Liver (tissue), 9 donors: ENCODE data around the gene NAXD. TPM values are rescaled to one million over a fixed set of nuclear protein-coding genes. Genes with fewer than 3 reads are reported as not detected.

Experiments
- DNase-seq: peaks from one replicate; pipeline ENCODE4 v3.0.0-alpha.2; 2017; ENCODE audit warnings: low spot score
- H3K27ac ChIP-seq, 2 donors: one replicate each; pipeline ENCODE4 v1.7.0; 2013; ENCODE audit warnings: inconsistent platforms in 2 of 2, low read length in 2 of 2, control low read depth in 1 of 2, low read depth in 1 of 2, mild to moderate bottlenecking in 1 of 2
- H3K27me3 ChIP-seq, 4 donors: one replicate each; pipeline versions ENCODE4 v1.6.1 to v1.7.0; 2013; ENCODE audit warnings: low read length in 3 of 4, inconsistent platforms in 1 of 4, mild to moderate bottlenecking in 1 of 4, moderate library complexity in 1 of 4; ENCODE audit not compliant: control insufficient read depth in 4 of 4, insufficient read depth in 4 of 4
- H3K36me3 ChIP-seq, 4 donors: one replicate each; pipeline versions ENCODE4 v1.6.1 to v1.7.0; 2013; ENCODE audit warnings: low read length in 3 of 4, mild to moderate bottlenecking in 3 of 4, low read depth in 1 of 4, moderate library complexity in 1 of 4; ENCODE audit not compliant: control insufficient read depth in 4 of 4, insufficient read depth in 3 of 4
- H3K4me1 ChIP-seq, 4 donors: one replicate each; pipeline versions ENCODE4 v1.6.1 to v1.7.0; 2013; ENCODE audit warnings: low read length in 3 of 4, mild to moderate bottlenecking in 3 of 4, moderate library complexity in 1 of 4; ENCODE audit not compliant: control insufficient read depth in 4 of 4, insufficient read depth in 4 of 4
- H3K4me3 ChIP-seq, 3 donors: one replicate each; pipeline versions ENCODE4 v1.6.1 to v1.7.0; 2013; ENCODE audit warnings: low read length in 3 of 3, control low read depth in 1 of 3, low read depth in 1 of 3, mild to moderate bottlenecking in 1 of 3
- H3K9ac ChIP-seq, 2 donors: one replicate each; pipeline ENCODE4 v1.7.0; 2013; ENCODE audit warnings: low read length in 2 of 2, mild to moderate bottlenecking in 2 of 2, moderate library complexity in 2 of 2, control low read depth in 1 of 2, low read depth in 1 of 2
- H3K9me3 ChIP-seq, 4 donors: one replicate each; pipeline versions ENCODE4 v1.6.1 to v1.7.0; 2013; ENCODE audit warnings: low read length in 3 of 4; ENCODE audit not compliant: control insufficient read depth in 4 of 4
- FOXA1 ChIP-seq: IDR thresholded peaks from 2 replicates; pipeline ENCODE4 v1.6.1; 2016; ENCODE audit warnings: antibody characterized with exemption
- FOXA2 ChIP-seq: IDR thresholded peaks from 2 replicates; pipeline ENCODE4 v1.6.1; 2016; ENCODE audit warnings: antibody characterized with exemption
- GABPA ChIP-seq, 2 donors: IDR thresholded peaks in 1 of 2; conservative IDR thresholded peaks in 1 of 2; 2 replicates each; pipeline ENCODE4 v1.6.1; 2016; ENCODE audit warnings: antibody characterized with exemption in 2 of 2, mild to moderate bottlenecking in 1 of 2, moderate library complexity in 1 of 2
- HNF4G ChIP-seq: IDR thresholded peaks from 2 replicates; pipeline ENCODE4 v1.6.1; 2016; ENCODE audit warnings: antibody characterized with exemption
- JUND ChIP-seq, 2 donors: IDR thresholded peaks; 2 replicates each; pipeline ENCODE4 v1.6.1; 2016; ENCODE audit warnings: antibody characterized with exemption in 2 of 2
- NR2F2 ChIP-seq: IDR thresholded peaks from 2 replicates; pipeline ENCODE4 v1.6.1; 2016; ENCODE audit warnings: antibody characterized with exemption
- TAF1 ChIP-seq: conservative IDR thresholded peaks from 2 replicates; pipeline ENCODE4 v1.6.1; 2016; ENCODE audit warnings: antibody characterized with exemption, mild to moderate bottlenecking
- YY1 ChIP-seq: IDR thresholded peaks from 2 replicates; pipeline ENCODE4 v1.6.1; 2016; ENCODE audit warnings: antibody characterized with exemption, mild to moderate bottlenecking
- WGBS: extraction: QIAGEN DNeasy Blood & Tissue Kit; methylation state at CpG from one replicate; pipeline ENCODE4 v1.1.7; 2013; 5-methylcytosine and 5-hydroxymethylcytosine counted together
- polyA plus RNA-seq, 2 donors: library from polyadenylated mRNA; stranded (reverse) in 1 of 2; unstranded in 1 of 2; fragments of 200-250 nt in 1 of 2; fragments of >200 nt in 1 of 2; fragmentation: Nextera tagmentation in 1 of 2; extraction: Ambion mirVana in 1 of 2; gene quantifications; one replicate each; pipeline versions ENCODE4 v1.2.1 to v1.2.3, GENCODE V29; 2013 to 2015
- total RNA-seq, 2 donors: library from RNA; depleted of rRNA; stranded (reverse); fragments of >200 nt; gene quantifications; one replicate each; pipeline ENCODE4 v1.2.3, GENCODE V29; 2014
- TF ChIP-seq, protein P1 (sequence below): IDR thresholded peaks from 2 replicates; pipeline ENCODE4 v1.6.1; 2016; ENCODE audit warnings: antibody characterized with exemption
- TF ChIP-seq, protein P2 (sequence below): fragments of 150-350 bp; IDR thresholded peaks from 2 replicates; pipeline ENCODE4 v1.5.1; 2017; ENCODE audit warnings: improper control_type of control experiment, low read depth, low read length; ENCODE audit not compliant: missing input control
- TF ChIP-seq, protein P3 (sequence below): IDR thresholded peaks from 2 replicates; pipeline ENCODE4 v1.6.1; 2016; ENCODE audit warnings: antibody characterized with exemption
- TF ChIP-seq, protein P4 (sequence below): IDR thresholded peaks from 2 replicates; pipeline ENCODE4 v1.6.1; 2016; ENCODE audit warnings: antibody characterized with exemption, mild to moderate bottlenecking
- TF ChIP-seq, protein P5 (sequence below): IDR thresholded peaks from 2 replicates; pipeline ENCODE4 v1.6.1; 2016; ENCODE audit warnings: antibody characterized with exemption
- donor health status: healthy.
- donor health status: healthy.
- donor health status: healthy.
- donor health status: healthy.
- donor health status: healthy.

Gene NAXD
- total and polyA plus RNA-seq, 4 donors: 19.0 to 40.5 (median 27.6) TPM

DNA sequence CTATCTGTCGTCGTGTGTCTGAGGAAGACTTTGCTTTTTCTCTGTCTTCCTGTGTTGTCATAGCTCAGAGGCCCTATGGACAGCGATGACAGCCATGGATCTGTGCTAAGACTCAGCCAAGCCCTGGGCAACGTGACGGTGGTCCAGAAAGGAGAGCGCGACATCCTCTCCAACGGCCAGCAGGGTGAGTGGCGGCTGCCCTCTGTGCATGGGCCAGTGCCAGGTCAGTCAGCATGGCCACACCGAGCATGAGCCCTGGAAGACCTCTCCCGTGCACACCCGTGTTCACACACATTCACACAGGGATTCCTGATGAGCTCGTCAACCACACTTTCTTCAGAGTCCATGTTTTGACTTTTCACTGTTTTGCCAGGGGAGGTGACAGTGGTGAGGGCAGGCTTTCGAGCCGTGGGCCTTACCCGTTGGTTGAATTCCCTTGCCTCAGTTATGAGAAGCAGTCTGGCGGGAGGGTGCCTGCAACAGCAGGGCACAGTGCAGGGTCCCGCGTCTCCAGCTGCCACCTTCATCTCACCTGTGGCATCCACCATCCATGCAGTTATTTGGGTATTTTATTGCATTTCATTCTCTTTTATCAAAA is 20.2 kb downstream of the NAXD start:
- WGBS: 80% methylated on average over 19 of the region's 19 CpGs
- H3K27me3 ChIP-seq: no peaks in the 10 kb centered on the region
- no peak for DNase-seq
- H3K4me1 ChIP-seq: peaks cover 4 to 29% (median 14%) of the 10 kb centered on the region in 4 donors
- H3K9me3 ChIP-seq: no peaks in the 10 kb centered on the region
- no peak overlapping the region for H3K4me3 ChIP-seq
- no peak overlapping the region for H3K27ac ChIP-seq
- TF ChIP-seq, protein P1, sequence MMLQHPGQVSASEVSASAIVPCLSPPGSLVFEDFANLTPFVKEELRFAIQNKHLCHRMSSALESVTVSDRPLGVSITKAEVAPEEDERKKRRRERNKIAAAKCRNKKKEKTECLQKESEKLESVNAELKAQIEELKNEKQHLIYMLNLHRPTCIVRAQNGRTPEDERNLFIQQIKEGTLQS: no peak
- TF ChIP-seq FOXA2: no peak
- no peak for TF ChIP-seq JUND (IDR thresholded peaks at IDR 0.05)
- TF ChIP-seq, protein P2, sequence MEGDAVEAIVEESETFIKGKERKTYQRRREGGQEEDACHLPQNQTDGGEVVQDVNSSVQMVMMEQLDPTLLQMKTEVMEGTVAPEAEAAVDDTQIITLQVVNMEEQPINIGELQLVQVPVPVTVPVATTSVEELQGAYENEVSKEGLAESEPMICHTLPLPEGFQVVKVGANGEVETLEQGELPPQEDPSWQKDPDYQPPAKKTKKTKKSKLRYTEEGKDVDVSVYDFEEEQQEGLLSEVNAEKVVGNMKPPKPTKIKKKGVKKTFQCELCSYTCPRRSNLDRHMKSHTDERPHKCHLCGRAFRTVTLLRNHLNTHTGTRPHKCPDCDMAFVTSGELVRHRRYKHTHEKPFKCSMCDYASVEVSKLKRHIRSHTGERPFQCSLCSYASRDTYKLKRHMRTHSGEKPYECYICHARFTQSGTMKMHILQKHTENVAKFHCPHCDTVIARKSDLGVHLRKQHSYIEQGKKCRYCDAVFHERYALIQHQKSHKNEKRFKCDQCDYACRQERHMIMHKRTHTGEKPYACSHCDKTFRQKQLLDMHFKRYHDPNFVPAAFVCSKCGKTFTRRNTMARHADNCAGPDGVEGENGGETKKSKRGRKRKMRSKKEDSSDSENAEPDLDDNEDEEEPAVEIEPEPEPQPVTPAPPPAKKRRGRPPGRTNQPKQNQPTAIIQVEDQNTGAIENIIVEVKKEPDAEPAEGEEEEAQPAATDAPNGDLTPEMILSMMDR: no peak
- TF ChIP-seq, protein P3, sequence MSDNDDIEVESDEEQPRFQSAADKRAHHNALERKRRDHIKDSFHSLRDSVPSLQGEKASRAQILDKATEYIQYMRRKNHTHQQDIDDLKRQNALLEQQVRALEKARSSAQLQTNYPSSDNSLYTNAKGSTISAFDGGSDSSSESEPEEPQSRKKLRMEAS: no peak
- no peak for TF ChIP-seq HNF4G
- TF ChIP-seq, protein P4, sequence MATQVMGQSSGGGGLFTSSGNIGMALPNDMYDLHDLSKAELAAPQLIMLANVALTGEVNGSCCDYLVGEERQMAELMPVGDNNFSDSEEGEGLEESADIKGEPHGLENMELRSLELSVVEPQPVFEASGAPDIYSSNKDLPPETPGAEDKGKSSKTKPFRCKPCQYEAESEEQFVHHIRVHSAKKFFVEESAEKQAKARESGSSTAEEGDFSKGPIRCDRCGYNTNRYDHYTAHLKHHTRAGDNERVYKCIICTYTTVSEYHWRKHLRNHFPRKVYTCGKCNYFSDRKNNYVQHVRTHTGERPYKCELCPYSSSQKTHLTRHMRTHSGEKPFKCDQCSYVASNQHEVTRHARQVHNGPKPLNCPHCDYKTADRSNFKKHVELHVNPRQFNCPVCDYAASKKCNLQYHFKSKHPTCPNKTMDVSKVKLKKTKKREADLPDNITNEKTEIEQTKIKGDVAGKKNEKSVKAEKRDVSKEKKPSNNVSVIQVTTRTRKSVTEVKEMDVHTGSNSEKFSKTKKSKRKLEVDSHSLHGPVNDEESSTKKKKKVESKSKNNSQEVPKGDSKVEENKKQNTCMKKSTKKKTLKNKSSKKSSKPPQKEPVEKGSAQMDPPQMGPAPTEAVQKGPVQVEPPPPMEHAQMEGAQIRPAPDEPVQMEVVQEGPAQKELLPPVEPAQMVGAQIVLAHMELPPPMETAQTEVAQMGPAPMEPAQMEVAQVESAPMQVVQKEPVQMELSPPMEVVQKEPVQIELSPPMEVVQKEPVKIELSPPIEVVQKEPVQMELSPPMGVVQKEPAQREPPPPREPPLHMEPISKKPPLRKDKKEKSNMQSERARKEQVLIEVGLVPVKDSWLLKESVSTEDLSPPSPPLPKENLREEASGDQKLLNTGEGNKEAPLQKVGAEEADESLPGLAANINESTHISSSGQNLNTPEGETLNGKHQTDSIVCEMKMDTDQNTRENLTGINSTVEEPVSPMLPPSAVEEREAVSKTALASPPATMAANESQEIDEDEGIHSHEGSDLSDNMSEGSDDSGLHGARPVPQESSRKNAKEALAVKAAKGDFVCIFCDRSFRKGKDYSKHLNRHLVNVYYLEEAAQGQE: no peak
- no peak for TF ChIP-seq FOXA1
- TF ChIP-seq GABPA (IDR thresholded peaks at IDR 0.05 in 1 of 2, conservative IDR thresholded peaks at IDR 0.05 in 1 of 2): no peak
- no peak for TF ChIP-seq YY1
- peaks cover 17 to 61% (median 44%) of the 10 kb centered on the region in 4 donors for H3K36me3 ChIP-seq
- no peak overlapping the region for H3K9ac ChIP-seq

DNA sequence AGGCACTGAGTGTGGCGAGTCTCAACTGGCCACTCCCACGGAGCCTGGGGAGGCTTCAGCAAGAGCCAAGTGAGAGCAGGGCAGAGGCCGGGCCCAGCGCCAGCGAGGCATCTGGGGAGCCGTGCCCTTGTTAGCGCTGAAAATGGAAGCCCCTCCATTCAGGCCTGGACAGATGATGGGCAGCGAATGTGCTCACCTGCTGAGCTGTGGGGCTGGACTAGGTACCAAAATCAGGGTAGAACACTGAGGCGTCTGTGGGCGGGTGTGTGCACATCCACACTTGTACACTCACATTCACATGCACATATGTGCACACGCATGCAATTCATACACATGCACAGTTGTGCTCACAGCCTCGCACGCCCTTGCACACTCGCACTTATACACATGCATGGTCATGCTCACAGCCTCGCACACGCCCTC is 20.7 kb downstream of the NAXD start:
- Histone ChIP-seq H3K4me3 (no peak overlapping the region), H3K4me1 (peaks cover 7 to 35% (median 19%) of the 10 kb centered on the region in 4 donors), H3K9ac (no peak overlapping the region), H3K9me3 (no peaks in the 10 kb centered on the region), H3K27ac (no peak overlapping the region), H3K27me3 (no peaks in the 10 kb centered on the region), H3K36me3 (peaks cover 18 to 59% (median 43%) of the 10 kb centered on the region in 4 donors)
- no peak for DNase-seq
- TF ChIP-seq NR2F2 (no peak), YY1 (no peak), TAF1 (no peak), FOXA2 (no peak)
- TF ChIP-seq, protein P5, sequence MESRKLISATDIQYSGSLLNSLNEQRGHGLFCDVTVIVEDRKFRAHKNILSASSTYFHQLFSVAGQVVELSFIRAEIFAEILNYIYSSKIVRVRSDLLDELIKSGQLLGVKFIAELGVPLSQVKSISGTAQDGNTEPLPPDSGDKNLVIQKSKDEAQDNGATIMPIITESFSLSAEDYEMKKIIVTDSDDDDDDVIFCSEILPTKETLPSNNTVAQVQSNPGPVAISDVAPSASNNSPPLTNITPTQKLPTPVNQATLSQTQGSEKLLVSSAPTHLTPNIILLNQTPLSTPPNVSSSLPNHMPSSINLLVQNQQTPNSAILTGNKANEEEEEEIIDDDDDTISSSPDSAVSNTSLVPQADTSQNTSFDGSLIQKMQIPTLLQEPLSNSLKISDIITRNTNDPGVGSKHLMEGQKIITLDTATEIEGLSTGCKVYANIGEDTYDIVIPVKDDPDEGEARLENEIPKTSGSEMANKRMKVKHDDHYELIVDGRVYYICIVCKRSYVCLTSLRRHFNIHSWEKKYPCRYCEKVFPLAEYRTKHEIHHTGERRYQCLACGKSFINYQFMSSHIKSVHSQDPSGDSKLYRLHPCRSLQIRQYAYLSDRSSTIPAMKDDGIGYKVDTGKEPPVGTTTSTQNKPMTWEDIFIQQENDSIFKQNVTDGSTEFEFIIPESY: no peak
- TF ChIP-seq, protein P1: no peak
- WGBS: 93% methylated on average over 16 of the region's 16 CpGs
